GM20000 (cell line): ENCODE data around the gene CHST6.
"Not testable (repeated sequence)": the region's sequence is repeated elsewhere in the genome, so short reads cannot be mapped to it uniquely, and the experiment has no call there.

ENCODE experiments used
- DNase-seq: peaks from one replicate; pipeline ENCODE4 v3.0.0; 2012; ENCODE audit warnings: low spot score
- CTCF ChIP-seq: IDR thresholded peaks from 2 replicates; pipeline ENCODE4 v1.5.1; 2012; ENCODE audit warnings: mild to moderate bottlenecking, control low read depth; ENCODE audit errors: extremely low read depth, missing control alignments

The CHST6 gene

GRCh38 chr16:75514296-75514695 is 19.1 kb upstream of the CHST6 start:
- DNase-seq = no peak
- TF ChIP-seq CTCF = no peak

GRCh38 chr16:75506574-75506973 is 11.3 kb upstream of the CHST6 start:
- no peak for TF ChIP-seq CTCF
- DNase-seq = no peak

- no peak for TF ChIP-seq CTCF
- no peak for DNase-seq
Observed at GRCh38 chr16:75506107-75506506, 10.9 kb upstream of the CHST6 start.

GRCh38 chr16:75503801-75504200 is 8.6 kb upstream of the CHST6 start:
- no peak for DNase-seq
- no peak for TF ChIP-seq CTCF

GRCh38 chr16:75502916-75503605 is 7.8 kb upstream of the CHST6 start:
- TF ChIP-seq CTCF = no peak
- no peak for DNase-seq

GRCh38 chr16:75501820-75502219 is 6.6 kb upstream of the CHST6 start:
- DNase-seq = not testable (repeated sequence)

GRCh38 chr16:75501359-75501758 is 6.1 kb upstream of the CHST6 start:
- DNase-seq = no peak
- TF ChIP-seq CTCF = no peak

GRCh38 chr16:75498605-75499322 is 3.5 kb upstream of the CHST6 start:
- not testable (repeated sequence) for DNase-seq
